T-helper 2 cell (primary cell): ENCODE results near the gene PARN.
"Not testable (repeated sequence)": the region's sequence is repeated elsewhere in the genome, so short reads cannot be mapped to it uniquely, and the experiment has no call there.

Experiments
- DNase-seq, 5 experiments: peaks; one replicate each; pipeline versions ENCODE4 v3.0.0 to v3.0.0-alpha.2; 2012 to 2022

PARN gene

GRCh38 chr16:14462811-14463210 is 167.2 kb downstream of the PARN start:
- no peak for DNase-seq

- no peak for DNase-seq
Observed at GRCh38 chr16:14460726-14461125, 169.3 kb downstream of the PARN start.

- no peak for DNase-seq
Observed at GRCh38 chr16:14458576-14458975, 171.5 kb downstream of the PARN start.

- no peak for DNase-seq
Observed at GRCh38 chr16:14456793-14457481, 173.1 kb downstream of the PARN start.

- no peak for DNase-seq
Observed at GRCh38 chr16:14455573-14455972, 174.5 kb downstream of the PARN start.

GRCh38 chr16:14454391-14454790 is 175.7 kb downstream of the PARN start:
- no peak for DNase-seq

GRCh38 chr16:14452066-14452465 is 178.0 kb downstream of the PARN start:
- DNase-seq: no peak

GRCh38 chr16:14450846-14451245 is 179.2 kb downstream of the PARN start:
- DNase-seq: no peak

GRCh38 chr16:14449790-14450480 is 180.1 kb downstream of the PARN start:
- DNase-seq: no peak

- no peak for DNase-seq
Observed at GRCh38 chr16:14449334-14449733, 180.7 kb downstream of the PARN start.

- no peak for DNase-seq
Observed at GRCh38 chr16:14448879-14449278, 181.2 kb downstream of the PARN start.

- DNase-seq: no peak
Observed at GRCh38 chr16:14447783-14448182, 182.3 kb downstream of the PARN start.

- no peak for DNase-seq
Observed at GRCh38 chr16:14446796-14447195, 183.3 kb downstream of the PARN start.

GRCh38 chr16:14445937-14446715 is 183.9 kb downstream of the PARN start:
- DNase-seq: no peak

GRCh38 chr16:14444979-14445810 is 184.9 kb downstream of the PARN start:
- DNase-seq: no peak

GRCh38 chr16:14441533-14441932 is 188.5 kb downstream of the PARN start:
- not testable (repeated sequence) for DNase-seq

GRCh38 chr16:14438256-14438655 is 191.8 kb downstream of the PARN start:
- no peak for DNase-seq

GRCh38 chr16:14437426-14437825 is 192.6 kb downstream of the PARN start:
- DNase-seq: no peak

- peak in 2 of 5 experiments; percentile 6 to 55 for DNase-seq
Observed at GRCh38 chr16:14436401-14436955, 193.6 kb downstream of the PARN start.

- no peak for DNase-seq
Observed at GRCh38 chr16:14434860-14435259, 195.2 kb downstream of the PARN start.

GRCh38 chr16:14428971-14429637 is 201.0 kb downstream of the PARN start:
- not testable (repeated sequence) for DNase-seq

- peak in 1 of 5 experiments; percentile 16 for DNase-seq
Observed at GRCh38 chr16:14428043-14428442, 202.0 kb downstream of the PARN start.
